Activated gamma-delta T cell (primary cell): ENCODE data around the gene ZSCAN16.
A peak's percentile ranks its signal among the peaks of the same experiment; 100 is the strongest.
"Not testable (repeated sequence)": the region's sequence is repeated elsewhere in the genome, so short reads cannot be mapped to it uniquely, and the experiment has no call there.

Experiments
- DNase-seq: peaks from one replicate; lab custom pipeline; 2025; lab: John Stamatoyannopoulos, UW
- total RNA-seq, 2 donors: gene quantifications; one replicate each; lab custom pipeline; 2026; lab: John Stamatoyannopoulos, UW

The ZSCAN16 gene
- 25.1 to 26.0 reads per million in 2 donors for total RNA-seq

GRCh38 chr6:28124350-28124970 lies at the start of gene ZSCAN16:
TSS of gene ZSCAN16 (plus strand) at chr6:28124609. CDS start at chr6:28125444, 835 bp downstream.
- peak; percentile 53 for DNase-seq

GRCh38 chr6:28078050-28078449 lies 46.4 kb upstream of the ZSCAN16 start:
- DNase-seq: no peak

GRCh38 chr6:28078836-28079235 lies 45.6 kb upstream of the ZSCAN16 start:
- no peak for DNase-seq

- DNase-seq: not testable (repeated sequence)
Measured at GRCh38 chr6:28080381-28080630, 44.1 kb upstream of the ZSCAN16 start, which contains the start of gene ZNF165. TSS of gene ZNF165 (plus strand) at chr6:28080568. CDS start at chr6:28085481, 4,913 bp downstream.

GRCh38 chr6:28080631-28081485 lies 43.6 kb upstream of the ZSCAN16 start:
- peak; percentile 83 for DNase-seq

GRCh38 chr6:28081486-28081751 lies 43.0 kb upstream of the ZSCAN16 start:
- DNase-seq: no peak

- DNase-seq: no peak
Measured at GRCh38 chr6:28082939-28083338, 41.5 kb upstream of the ZSCAN16 start.

GRCh38 chr6:28089054-28089453 lies 35.4 kb upstream of the ZSCAN16 start:
- DNase-seq: no peak

- DNase-seq: no peak
Measured at GRCh38 chr6:28090917-28091586, 33.4 kb upstream of the ZSCAN16 start.

GRCh38 chr6:28102222-28102621 lies 22.2 kb upstream of the ZSCAN16 start:
- not testable (repeated sequence) for DNase-seq

- not testable (repeated sequence) for DNase-seq
Measured at GRCh38 chr6:28102699-28103098, 21.7 kb upstream of the ZSCAN16 start.

GRCh38 chr6:28104392-28105244 lies 19.8 kb upstream of the ZSCAN16 start:
- DNase-seq: peak; percentile 73

GRCh38 chr6:28105245-28105639 lies 19.2 kb upstream of the ZSCAN16 start:
- no peak for DNase-seq

- no peak for DNase-seq
Measured at GRCh38 chr6:28107506-28107905, 16.9 kb upstream of the ZSCAN16 start.

GRCh38 chr6:28111964-28112363 lies 12.4 kb upstream of the ZSCAN16 start:
- no peak for DNase-seq

GRCh38 chr6:28115799-28116198 lies 8.6 kb upstream of the ZSCAN16 start:
- no peak for DNase-seq

- DNase-seq: no peak
Measured at GRCh38 chr6:28117386-28118050, 6.9 kb upstream of the ZSCAN16 start.

GRCh38 chr6:28118217-28118616 lies 6.2 kb upstream of the ZSCAN16 start:
- no peak for DNase-seq

GRCh38 chr6:28121876-28122275 lies 2.5 kb upstream of the ZSCAN16 start:
- no peak for DNase-seq

- DNase-seq: not testable (repeated sequence)
Measured at GRCh38 chr6:28122283-28122682, 2.1 kb upstream of the ZSCAN16 start.

GRCh38 chr6:28124971-28125353 lies 553 bp downstream of the ZSCAN16 start:
- DNase-seq: no peak

- no peak for DNase-seq
Measured at GRCh38 chr6:28125401-28125800, 992 bp downstream of the ZSCAN16 start.
